ENCODE data around the gene ZMYM3. TPM values are rescaled to one million over a fixed set of nuclear protein-coding genes. Genes with fewer than 3 reads are reported as not detected.

Gene ZMYM3
- total RNA-seq, 3 donors from 2014 or later (not counting 1 experiment from before 2014, with no cell fraction given): 18.0 to 21.0 (median 20.4) TPM

- Histone ChIP-seq H3K27me3 (ENCODE audit: control insufficient read depth, insufficient read depth, low read length) (no peaks in the 10 kb centered on the region), H3K36me3 (ENCODE audit: control insufficient read depth, insufficient read depth, low read length) (peaks cover 5% of the 10 kb centered on the region), H3K27ac (ENCODE audit: low read length) (no peak overlapping the region), H3K4me1 (ENCODE audit: control insufficient read depth, insufficient read depth, low read length) (peaks cover 21% of the 10 kb centered on the region), H3K9me3 (ENCODE audit: control insufficient read depth, insufficient read depth, low read length) (no peaks in the 10 kb centered on the region), H3K4me3 (ENCODE audit: low read length) (peak overlapping the region; percentile 92)
- DNase-seq (peak; percentile 23 to 51), ATAC-seq (no peak)
- peak overlapping the region; percentile 88 for H3K4me3 Mint-ChIP-seq
- no peaks in the 10 kb centered on the region for H3K27me3 Mint-ChIP-seq (ENCODE audit: low read depth in 2 of 2)
- TF ChIP-seq CTCF (IDR thresholded peaks at IDR 0.05): peak; percentile 28
- H3K27ac Mint-ChIP-seq: peak overlapping the region; percentile 78 to 92
- peaks cover 12 to 22% of the 10 kb centered on the region in 2 donors for H3K4me1 Mint-ChIP-seq
- WGBS (ENCODE audit: insufficient coverage): 0% methylated on average over 21 of the region's 35 CpGs
- H3K36me3 Mint-ChIP-seq: no peaks in the 10 kb centered on the region
- no peaks in the 10 kb centered on the region for H3K9me3 Mint-ChIP-seq
- intact Hi-C loops (cut with micrococcal nuclease): loop anchor here (1.0 to 10.0 kb wide), 3 partner anchors 30 to 1051 kb away; partner anchors contain the start of genes CITED1, NONO and TAF1
These were observed 468 bp downstream of the ZMYM3 start for GRCh38 chrX:71253253-71254091.

GRCh38 chrX:71252221-71252620 is 1.7 kb downstream of the ZMYM3 start:
- H3K36me3 ChIP-seq (ENCODE audit: control insufficient read depth, insufficient read depth, low read length): peaks cover 5% of the 10 kb centered on the region
- DNase-seq: no peak
- peak overlapping the region; percentile 7 for H3K4me3 Mint-ChIP-seq
- H3K27me3 Mint-ChIP-seq (ENCODE audit: low read depth in 2 of 2): no peaks in the 10 kb centered on the region
- no peak for TF ChIP-seq CTCF (IDR thresholded peaks at IDR 0.05)
- H3K9me3 Mint-ChIP-seq: no peaks in the 10 kb centered on the region
- WGBS (ENCODE audit: insufficient coverage): 75% methylated on average over 2 of the region's 2 CpGs
- H3K36me3 Mint-ChIP-seq: no peaks in the 10 kb centered on the region
- no peak overlapping the region for H3K27ac Mint-ChIP-seq
- peaks cover 12 to 22% of the 10 kb centered on the region in 2 donors for H3K4me1 Mint-ChIP-seq
- intact Hi-C loops (cut with micrococcal nuclease): loop anchor here (10.0 kb wide), 1 partner anchor 1053 kb away; the partner anchor contains the start of gene CITED1
- H3K27me3 ChIP-seq (ENCODE audit: control insufficient read depth, insufficient read depth, low read length): no peaks in the 10 kb centered on the region
- no peak overlapping the region for H3K4me3 ChIP-seq (ENCODE audit: low read length)
- peaks cover 21% of the 10 kb centered on the region for H3K4me1 ChIP-seq (ENCODE audit: control insufficient read depth, insufficient read depth, low read length)
- H3K27ac ChIP-seq (ENCODE audit: low read length): no peak overlapping the region
- no peaks in the 10 kb centered on the region for H3K9me3 ChIP-seq (ENCODE audit: control insufficient read depth, insufficient read depth, low read length)
- no peak for ATAC-seq

GRCh38 chrX:71251466-71251973 is 2.4 kb downstream of the ZMYM3 start:
- TF ChIP-seq CTCF (IDR thresholded peaks at IDR 0.05): no peak
- peaks cover 9% of the 10 kb centered on the region for H3K36me3 ChIP-seq (ENCODE audit: control insufficient read depth, insufficient read depth, low read length)
- no peak overlapping the region for H3K4me3 ChIP-seq (ENCODE audit: low read length)
- Mint-ChIP-seq H3K27me3 (ENCODE audit: low read depth in 2 of 2) (no peaks in the 10 kb centered on the region), H3K36me3 (no peaks in the 10 kb centered on the region), H3K4me1 (peaks cover 12 to 22% of the 10 kb centered on the region in 2 donors), H3K9me3 (no peaks in the 10 kb centered on the region), H3K27ac (no peak overlapping the region), H3K4me3 (no peak overlapping the region)
- no peaks in the 10 kb centered on the region for H3K9me3 ChIP-seq (ENCODE audit: control insufficient read depth, insufficient read depth, low read length)
- no peak for DNase-seq
- no peak overlapping the region for H3K27ac ChIP-seq (ENCODE audit: low read length)
- no peak for ATAC-seq
- WGBS (ENCODE audit: insufficient coverage): 25% methylated on average over 4 of the region's 8 CpGs
- intact Hi-C loops (cut with micrococcal nuclease): loop anchor here (10.0 kb wide), 1 partner anchor 1053 kb away; the partner anchor contains the start of gene CITED1
- peaks cover 21% of the 10 kb centered on the region for H3K4me1 ChIP-seq (ENCODE audit: control insufficient read depth, insufficient read depth, low read length)
- no peaks in the 10 kb centered on the region for H3K27me3 ChIP-seq (ENCODE audit: control insufficient read depth, insufficient read depth, low read length)

Data from natural killer cell (primary cell).